ENCODE results near the gene PTPN9.
"Not testable (repeated sequence)": the region's sequence is repeated elsewhere in the genome, so short reads cannot be mapped to it uniquely, and the experiment has no call there.

The PTPN9 gene

DNA sequence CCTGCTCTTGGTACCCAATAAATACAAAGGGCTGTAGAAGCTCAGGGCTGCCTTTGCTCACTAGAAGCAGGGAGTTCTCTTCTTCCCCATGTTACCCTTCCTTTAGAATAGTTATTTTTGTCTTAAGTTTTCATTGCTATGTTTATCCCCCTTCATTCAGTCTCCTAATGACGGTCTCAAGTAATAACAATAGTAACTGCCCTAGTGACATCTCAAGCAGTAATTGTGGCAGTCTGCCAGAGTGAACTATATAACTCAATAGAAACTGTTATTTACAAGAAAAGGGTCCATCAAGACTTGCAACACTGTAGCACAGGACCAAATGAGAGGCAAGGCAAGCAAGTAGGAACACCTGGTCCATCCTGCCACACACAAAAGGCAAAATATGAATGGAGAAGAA is 95.2 kb downstream of the PTPN9 start:
- TF ChIP-seq, protein P1, sequence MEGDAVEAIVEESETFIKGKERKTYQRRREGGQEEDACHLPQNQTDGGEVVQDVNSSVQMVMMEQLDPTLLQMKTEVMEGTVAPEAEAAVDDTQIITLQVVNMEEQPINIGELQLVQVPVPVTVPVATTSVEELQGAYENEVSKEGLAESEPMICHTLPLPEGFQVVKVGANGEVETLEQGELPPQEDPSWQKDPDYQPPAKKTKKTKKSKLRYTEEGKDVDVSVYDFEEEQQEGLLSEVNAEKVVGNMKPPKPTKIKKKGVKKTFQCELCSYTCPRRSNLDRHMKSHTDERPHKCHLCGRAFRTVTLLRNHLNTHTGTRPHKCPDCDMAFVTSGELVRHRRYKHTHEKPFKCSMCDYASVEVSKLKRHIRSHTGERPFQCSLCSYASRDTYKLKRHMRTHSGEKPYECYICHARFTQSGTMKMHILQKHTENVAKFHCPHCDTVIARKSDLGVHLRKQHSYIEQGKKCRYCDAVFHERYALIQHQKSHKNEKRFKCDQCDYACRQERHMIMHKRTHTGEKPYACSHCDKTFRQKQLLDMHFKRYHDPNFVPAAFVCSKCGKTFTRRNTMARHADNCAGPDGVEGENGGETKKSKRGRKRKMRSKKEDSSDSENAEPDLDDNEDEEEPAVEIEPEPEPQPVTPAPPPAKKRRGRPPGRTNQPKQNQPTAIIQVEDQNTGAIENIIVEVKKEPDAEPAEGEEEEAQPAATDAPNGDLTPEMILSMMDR (IDR thresholded peaks at IDR 0.05; ENCODE audit: insufficient read depth, low read depth, low read length, missing control alignments) = no peak
- H3K4me3 ChIP-seq (ENCODE audit: low read length) = no peak overlapping the region
- DNase-seq (ENCODE audit: low read depth) = no peak

DNA sequence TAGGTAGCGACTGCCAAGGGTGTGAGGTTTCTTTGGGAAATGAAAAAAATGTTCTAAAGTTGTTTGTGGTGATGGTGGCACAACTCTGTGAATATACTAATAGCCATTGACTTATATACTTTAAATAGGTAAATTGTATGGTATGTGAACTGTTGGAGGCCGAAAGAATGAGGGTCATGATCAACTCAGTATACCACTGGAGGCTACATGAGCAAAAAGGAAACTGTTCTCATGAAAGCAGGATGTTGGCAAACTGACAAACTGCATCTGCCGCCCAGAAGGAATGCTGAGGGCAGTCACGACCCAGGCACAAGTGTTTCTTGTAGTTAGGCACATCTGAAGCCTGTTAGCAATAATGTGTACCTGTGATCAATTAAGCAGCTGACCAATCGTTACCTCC is 95.6 kb downstream of the PTPN9 start:
- H3K4me3 ChIP-seq (ENCODE audit: low read length); DNase-seq (ENCODE audit: low read depth): not testable (repeated sequence)

DNA sequence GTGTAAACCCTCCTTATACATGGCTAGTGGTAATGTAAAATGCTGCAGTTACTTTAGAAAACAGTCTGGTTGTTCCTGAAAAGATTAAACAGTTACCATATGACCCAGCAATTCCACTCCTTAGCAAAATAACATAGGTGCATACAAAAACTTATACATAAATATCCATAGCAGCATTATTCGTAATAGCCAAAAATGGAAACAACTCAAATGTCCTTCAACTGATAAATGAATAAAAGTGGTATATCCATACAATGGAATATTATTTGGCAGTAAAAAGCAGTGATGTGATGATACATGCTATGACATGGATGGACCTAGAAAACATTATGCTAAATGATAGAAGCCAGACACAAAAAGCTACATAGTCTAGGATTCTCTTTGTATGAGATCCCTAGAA is 96.0 kb downstream of the PTPN9 start:
- no peak for DNase-seq (ENCODE audit: low read depth)
- no peak overlapping the region for H3K4me3 ChIP-seq (ENCODE audit: low read length)
- TF ChIP-seq, protein P1 (IDR thresholded peaks at IDR 0.05; ENCODE audit: insufficient read depth, low read depth, low read length, missing control alignments) = no peak

DNA sequence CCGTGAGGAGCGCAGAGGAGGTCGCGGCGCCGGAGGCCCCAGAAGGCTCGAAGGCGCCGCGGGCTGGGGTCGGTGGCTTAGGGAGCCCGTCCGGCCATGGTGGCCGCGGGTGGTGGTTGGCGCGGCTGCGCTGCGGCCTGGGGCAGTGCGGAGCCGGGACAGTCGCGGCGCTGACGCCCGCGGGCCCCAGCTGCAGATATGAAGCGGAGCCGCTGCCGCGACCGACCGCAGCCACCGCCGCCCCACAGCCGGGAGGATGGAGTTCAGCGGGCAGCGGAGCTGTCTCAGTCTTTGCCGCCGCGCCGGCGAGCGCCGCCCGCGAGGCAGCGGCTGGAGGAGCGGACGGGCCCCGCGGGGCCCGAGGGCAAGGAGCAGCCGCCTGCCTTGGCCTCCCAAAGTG is 98.7 kb downstream of the PTPN9 start:
- DNase-seq (ENCODE audit: low read depth); H3K4me3 ChIP-seq (ENCODE audit: low read length): not testable (repeated sequence)

DNA sequence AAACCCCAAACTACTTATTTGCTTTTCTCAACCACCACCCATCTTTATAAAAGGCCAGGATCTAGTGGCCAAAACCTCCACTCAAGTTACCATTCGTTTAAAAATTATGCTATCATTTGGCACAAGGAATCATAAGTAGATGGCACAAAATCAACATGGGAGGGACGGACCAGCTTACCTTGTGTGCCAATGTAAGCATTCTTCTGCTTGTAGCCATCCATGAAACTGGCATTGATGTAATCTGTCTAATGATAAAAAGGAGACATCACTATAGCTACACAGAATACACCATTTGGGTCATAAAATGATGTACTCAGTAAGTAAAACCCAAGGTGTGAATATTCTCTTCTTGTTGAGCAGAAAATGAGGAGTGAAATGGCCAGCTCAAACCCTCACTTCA is 99.4 kb downstream of the PTPN9 start:
- DNase-seq (ENCODE audit: low read depth) = no peak
- TF ChIP-seq, protein P1 (IDR thresholded peaks at IDR 0.05; ENCODE audit: insufficient read depth, low read depth, low read length, missing control alignments) = no peak
- H3K4me3 ChIP-seq (ENCODE audit: low read length) = no peak overlapping the region

DNA sequence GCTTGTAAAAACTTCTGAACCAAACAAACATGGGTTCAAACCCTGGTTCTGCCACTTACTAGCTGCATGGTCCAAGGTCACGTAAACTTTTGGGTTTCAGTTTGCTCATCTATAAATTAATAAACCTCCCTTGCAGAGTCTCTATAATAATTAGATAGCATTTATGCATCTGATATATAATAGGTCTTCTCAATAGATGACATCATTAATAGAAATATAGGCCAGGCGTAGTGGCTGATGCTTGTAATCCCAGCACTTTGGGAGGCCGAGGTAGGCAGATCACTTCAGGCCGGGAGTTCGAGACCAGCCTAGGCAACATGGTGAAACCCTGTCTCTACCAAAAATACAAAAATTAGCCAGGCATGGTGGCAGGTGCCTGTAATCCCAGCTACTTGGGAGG is 102.0 kb downstream of the PTPN9 start:
- H3K4me3 ChIP-seq (ENCODE audit: low read length); DNase-seq (ENCODE audit: low read depth): not testable (repeated sequence)

DNA sequence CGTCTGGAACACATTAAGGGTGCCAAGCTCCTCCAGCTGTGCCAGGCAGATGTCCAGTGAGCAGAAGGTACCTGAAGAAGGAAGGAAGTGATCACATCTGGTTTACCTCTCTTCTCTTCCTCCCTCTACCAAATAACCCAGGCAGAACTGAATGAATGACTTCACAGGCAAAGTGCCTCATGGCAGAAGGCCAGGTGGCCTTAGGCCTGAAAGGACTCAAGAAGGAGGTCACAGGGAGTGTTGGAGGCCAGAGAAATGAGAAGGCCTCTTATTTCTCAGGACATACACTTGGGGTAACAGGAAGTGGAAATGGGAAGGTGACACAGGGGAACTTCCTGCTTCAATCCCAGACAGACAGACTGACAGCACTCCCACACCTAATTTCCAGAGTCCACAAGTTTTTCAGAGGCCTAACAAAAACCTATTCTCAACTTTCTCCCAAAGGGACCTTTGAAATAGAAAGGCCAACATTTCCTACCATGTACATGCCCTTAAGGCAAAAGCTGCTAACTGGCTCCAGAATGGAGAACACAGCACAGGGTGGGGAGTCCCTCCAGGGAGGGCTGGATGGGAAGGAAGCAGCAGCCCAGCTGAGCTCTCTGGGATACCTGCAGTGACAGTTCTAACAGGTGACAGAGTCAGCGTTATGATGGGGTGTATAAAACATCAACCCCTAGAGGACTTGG is 110.1 kb downstream of the PTPN9 start:
- no peak for DNase-seq (ENCODE audit: low read depth)
- no peak overlapping the region for H3K4me3 ChIP-seq (ENCODE audit: low read length)
- TF ChIP-seq, protein P1 (IDR thresholded peaks at IDR 0.05; ENCODE audit: insufficient read depth, low read depth, low read length, missing control alignments) = no peak

DNA sequence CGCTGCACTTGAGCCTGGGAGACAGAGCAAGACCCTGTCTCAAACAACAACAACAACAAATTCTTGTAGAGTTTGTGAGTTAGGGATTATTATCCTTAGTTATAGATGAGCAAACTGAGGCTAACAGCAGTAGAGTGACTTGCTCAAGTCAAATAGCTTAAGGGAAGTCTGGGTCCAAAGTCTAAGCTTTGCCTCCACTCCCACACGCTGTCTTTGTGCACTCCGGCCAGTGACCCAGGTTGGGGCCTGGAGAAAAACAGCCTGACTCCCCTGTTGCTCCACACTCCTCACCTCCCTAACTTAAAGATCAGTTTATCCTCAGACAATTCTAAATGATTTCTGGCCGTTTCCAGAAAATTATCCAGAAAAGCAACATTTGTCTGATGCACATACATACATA is 118.5 kb downstream of the PTPN9 start:
- TF ChIP-seq, protein P1 (IDR thresholded peaks at IDR 0.05; ENCODE audit: insufficient read depth, low read depth, low read length, missing control alignments) = no peak
- H3K4me3 ChIP-seq (ENCODE audit: low read length) = no peak overlapping the region

DNA sequence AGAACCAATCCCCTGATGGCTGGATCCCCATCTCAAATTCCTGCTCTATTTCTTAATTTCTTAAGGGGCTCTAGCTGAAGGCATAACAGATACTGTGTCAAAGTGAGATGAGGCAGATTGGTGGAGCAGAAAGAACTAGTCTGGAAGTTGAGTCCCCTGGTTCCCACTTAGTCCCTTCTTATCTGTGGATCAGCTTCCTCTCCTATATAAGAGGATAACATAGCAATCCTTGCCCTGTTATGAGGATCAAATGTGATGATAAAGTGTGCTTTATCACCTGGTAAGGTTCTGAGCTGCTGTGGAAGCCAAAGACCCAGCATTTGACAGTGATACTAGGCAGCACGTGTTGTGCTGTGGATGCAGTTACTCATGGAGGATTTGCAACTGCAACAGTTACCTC is 119.5 kb downstream of the PTPN9 start:
- no peak overlapping the region for H3K4me3 ChIP-seq (ENCODE audit: low read length)
- TF ChIP-seq, protein P1 (IDR thresholded peaks at IDR 0.05; ENCODE audit: insufficient read depth, low read depth, low read length, missing control alignments) = no peak
- no peak for DNase-seq (ENCODE audit: low read depth)

More for the DNA sequence above, 118.5 kb downstream of the PTPN9 start:
- no peak for DNase-seq (ENCODE audit: low read depth)

Data from epithelial cell of esophagus (primary cell).